ENCODE measurements around the gene SF3A2.
"Not testable (repeated sequence)": the region's sequence is repeated elsewhere in the genome, so short reads cannot be mapped to it uniquely, and the experiment has no call there.

The SF3A2 gene

GRCh38 chr19:2274931-2275535 is 38.4 kb downstream of the SF3A2 start:
- DNase-seq (ENCODE audit: low spot score) = peak; percentile 78

DNA sequence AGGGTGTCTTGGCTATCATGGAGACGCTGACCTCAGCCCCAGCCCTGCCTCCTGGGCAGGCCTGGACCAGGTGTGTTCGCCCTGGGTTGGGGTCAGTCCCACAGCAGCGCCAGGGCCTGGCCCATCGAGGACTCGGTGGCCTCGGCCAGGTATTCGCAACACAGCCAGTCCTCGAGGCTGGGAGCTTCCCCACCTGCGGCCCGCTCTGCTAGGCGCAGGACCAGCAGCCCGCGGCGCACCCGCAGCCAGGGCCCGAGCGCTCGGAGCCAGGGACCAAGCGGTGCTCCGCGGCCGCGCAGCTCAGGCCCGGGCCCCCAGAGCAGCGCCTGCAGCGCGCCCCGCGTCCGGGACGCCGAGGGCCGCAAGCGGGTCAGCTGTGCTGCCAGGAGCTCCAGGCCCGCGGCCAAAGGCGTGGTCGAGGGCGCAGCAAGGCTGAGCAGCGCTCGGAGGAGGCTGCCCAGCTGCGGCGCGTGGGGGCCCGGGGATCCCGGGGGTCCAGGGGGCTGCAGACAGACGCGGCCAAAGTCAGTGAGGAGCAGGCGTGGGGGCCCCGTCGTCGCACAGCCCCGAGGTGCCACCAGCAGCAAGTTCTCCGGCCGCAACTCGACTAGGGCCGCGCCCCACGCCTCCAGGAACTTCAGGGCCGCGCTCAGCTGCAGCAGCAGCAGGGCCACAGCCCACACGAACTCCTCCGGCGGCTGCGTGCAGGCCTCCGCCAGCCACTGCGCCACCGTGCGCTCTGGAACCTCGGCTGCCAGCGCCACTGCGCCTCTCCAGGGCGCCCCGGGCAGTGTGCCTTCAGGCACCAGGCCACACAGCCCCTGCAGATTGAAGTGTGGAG is 39.2 kb downstream of the SF3A2 start:
- no peak for DNase-seq (ENCODE audit: low spot score)

GRCh38 chr19:2276429-2276986 is 39.9 kb downstream of the SF3A2 start:
- no peak for DNase-seq (ENCODE audit: low spot score)

DNA sequence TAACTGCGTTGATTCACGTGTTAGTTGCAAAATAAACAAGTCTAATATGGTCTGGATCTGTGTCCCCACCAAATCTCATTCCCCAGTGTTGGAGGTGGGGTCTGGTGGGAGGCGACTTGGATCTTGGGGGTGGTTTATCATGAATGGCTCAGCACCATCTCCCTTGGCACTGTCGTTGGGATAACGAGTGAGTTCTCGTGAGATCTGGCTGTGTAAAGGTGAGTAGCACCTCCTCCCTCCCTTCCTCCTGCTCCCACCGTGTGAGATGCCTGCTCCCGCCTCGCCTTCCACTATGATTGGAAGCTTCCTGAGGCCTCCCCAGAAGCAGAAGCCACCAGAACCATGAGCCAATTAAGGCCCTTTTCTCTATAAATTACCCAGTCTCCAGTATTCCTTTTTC is 40.5 kb downstream of the SF3A2 start:
- DNase-seq (ENCODE audit: low spot score) = no peak

DNA sequence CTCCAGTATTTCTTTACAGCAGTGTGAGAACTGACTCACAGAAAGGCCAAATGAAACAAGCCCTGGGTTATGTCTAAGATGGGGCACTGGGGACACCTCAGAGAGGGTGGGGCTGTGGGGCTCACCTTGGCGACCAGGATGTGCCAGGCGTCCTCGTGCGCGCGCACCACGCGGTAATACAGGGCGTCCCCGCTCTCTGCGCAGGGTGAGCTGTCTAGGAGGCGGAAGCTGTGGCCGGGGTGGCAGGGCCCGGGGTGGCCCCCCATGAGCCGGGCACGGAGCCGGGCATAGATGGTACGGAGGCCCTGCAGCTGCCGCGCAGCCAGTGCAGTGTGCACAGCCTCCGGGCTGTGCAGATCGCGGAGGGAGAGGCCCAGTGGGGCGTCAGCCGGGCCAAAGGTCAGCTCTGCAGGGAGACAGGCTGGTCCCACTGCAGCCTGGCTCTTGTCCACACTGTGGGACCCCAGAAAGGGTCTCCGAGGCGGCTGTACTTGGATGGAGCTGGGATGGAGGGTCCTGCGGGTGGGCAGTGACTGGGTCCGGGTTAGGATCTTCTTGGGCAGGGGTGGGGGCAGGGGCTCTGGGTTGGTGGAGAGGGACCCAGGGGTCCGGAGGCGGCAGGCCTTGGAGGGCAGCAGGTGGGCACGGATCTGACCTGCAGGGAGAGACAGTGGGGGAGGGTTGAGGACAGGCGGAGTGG is 42.0 kb downstream of the SF3A2 start:
- no peak for DNase-seq (ENCODE audit: low spot score)

DNA sequence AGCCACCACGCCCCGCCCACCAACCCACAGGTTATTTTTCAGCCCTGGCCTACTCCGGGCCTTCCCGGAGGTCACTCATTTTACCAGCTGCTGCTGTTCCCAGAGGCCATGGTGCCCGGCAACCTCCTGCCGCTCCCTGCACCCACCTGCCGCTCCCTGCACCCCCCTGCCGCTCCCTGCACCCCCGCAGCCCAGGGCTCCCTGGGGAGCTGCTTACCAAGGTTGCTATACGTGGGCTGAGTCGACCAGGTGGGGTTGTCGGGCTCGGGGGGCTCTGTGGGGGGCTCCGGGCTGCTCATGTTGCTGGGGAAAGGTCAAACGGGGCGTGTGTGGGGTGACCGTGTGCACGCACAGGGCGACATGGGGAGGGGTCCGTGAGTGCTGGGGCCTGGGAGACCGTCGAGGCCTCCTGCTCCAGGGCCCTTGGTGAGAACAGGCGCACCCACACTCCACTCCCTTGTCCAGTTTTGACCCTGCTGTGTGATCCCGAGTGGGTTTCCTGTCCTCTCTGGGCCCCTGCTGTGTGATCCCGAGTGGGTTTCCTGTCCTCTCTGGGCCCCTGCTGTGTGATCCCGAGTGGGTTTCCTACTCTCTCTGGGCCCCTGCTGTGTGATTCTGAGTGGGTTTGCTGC is 44.1 kb downstream of the SF3A2 start:
- DNase-seq (ENCODE audit: low spot score) = no peak

GRCh38 chr19:2281265-2282061 is 44.8 kb downstream of the SF3A2 start:
- not testable (repeated sequence) for DNase-seq (ENCODE audit: low spot score)

DNA sequence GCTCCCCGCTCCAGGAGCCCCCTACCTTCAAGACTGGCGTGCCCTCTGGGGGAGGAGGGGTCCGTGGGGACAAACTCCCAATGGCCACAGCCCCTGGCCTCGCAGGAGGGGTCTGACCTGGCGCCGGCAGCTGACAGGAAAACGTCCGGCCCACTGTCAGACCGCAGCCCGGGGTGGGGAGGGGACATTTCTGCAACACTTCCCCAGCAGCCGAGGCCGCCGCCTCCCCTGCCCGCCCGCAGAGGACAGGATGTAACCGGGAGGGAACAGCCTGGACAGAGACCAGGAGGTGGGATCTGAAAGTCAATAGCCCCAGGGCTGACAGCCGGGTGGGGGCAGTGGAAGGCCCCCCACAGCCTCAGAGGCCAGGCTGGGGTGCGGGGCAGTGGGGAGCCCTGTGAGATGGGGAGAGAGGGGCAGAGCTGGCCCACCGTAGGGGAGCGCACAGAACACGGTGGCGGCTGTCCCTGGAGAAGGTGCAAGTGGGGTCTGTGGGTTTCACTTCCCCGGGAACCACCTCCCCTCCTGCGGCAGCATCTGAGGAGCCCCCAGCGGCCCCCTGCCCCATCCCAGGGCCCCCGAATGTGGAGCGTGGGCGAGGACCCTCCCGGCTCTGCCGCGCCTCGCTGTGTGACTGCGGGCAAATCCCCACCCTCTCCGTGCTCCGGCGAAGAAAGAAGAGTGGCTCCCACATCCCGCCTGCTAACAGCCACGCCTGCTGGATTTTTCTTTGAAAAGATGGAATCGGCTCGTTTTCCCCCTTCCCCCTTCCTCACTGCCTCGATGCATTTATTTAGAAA is 45.6 kb downstream of the SF3A2 start, which contains the start of gene PEAK3:
TSS of gene PEAK3 (minus strand) at position 114 of the 800 bp plus-strand sequence. CDS start 1,244 bp downstream, outside the sequence.
- peak; percentile 64 for DNase-seq (ENCODE audit: low spot score)

DNA sequence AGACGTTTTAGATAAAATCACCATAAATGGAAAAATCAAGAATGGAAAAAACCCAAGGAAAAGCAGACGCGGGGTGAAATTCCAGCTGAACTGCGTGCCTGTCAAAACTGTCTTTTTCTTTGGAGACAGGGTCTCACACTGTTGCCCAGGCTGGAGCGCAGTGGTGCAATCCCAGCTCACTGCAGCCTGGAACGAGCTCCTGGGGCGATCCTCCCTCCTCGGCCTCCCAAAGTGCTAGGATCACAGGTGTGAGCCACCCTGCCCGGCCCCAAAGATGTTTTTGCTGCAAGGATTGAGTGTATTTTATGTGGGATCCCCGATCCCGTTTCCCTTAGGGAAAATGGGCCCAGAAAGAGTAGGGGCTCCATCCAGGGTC is 46.2 kb downstream of the SF3A2 start:
- DNase-seq (ENCODE audit: low spot score) = no peak

DNA sequence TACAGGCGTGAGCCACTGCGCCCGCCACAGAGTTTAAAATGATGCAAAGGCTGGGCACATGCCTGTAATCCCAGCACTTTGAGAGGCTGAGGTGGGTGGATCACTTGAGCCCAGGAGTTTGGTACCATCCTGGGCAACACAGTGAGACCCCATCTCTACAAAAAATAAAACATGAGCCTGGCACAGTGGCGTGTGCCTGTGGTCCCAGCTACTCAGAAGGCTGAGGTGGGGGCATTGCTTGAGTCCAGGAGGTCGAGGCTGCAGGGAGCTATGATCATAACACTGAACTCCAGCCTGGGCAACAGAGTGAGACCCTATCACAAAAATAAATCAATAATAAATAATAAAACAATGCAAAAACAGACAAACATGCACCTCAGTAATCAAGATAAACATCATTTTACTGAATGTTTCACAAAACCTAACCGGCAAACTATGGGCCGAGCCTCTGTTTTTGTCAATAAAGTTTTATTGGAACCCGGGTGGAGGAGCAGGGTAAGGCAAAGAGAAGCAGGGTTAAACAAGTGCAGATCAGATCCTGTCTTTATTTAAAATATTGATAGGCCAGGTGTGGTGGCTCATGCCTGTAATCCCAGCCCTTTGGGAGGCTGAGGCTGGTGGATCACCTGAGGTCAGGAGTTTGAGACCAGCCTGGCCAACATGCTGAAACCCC is 47.3 kb downstream of the SF3A2 start:
- DNase-seq (ENCODE audit: low spot score) = no peak

GRCh38 chr19:2286402-2287140 is 49.9 kb downstream of the SF3A2 start:
- DNase-seq (ENCODE audit: low spot score) = no peak

DNA sequence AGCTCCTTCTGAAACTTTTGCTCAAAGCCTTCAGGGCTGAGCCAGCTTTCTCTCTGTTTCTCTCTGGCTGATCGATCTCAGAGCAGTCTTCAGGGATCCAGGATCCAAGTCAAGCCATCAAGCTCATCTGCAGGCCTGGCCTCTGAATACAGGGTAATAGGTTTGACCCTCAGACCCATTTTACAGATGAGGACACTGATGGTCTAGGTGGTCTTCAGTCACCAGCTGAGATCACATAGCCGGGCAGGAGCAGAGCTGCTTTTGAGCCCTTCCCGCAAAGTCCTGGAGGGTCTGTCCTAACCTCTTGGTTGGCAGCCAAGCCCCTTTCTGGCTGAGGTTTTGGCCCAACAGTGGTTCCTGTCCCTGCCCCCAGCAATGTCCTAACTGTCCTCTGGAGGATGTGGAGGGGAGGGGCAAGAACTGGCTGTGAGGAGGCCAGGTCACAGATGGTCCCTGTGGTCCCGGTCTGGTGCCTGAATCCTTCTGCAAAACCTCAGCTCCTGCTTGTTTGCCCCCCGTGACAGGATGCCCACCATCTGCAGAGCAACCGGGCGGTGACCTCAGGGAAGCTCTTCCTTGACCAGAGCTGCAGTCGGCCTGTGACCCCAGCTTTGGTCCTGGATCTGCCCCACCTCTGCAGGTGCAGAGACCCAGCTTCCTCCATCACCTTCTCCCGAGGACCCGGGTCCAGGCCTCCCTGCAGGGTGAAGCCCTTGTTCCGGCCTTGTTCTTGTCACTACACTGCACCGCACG is 51.1 kb downstream of the SF3A2 start:
- no peak for DNase-seq (ENCODE audit: low spot score)

DNA sequence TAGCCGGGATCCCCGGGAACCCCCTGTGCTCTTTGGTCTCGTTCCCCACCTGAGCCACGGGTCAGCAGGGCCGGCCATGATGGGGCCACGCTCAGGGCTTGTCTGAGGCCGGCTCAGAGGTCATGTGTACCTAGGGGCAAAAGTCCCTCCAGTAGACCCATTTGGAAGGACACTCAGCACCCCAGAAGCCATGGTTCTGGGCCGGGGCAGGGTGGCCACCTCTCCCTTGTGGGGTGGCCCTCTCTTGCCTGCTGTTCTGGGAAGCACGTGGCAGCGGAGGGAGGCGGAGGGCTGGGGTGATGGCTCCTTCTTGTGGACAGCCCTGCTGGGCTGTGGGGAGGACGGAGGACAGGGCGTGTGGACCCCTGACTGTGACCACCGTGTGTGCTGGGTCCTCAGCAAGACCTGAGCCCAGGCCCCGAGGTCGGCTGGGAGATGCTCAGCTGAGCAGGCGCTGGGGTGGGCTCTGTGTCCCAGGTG is 51.8 kb downstream of the SF3A2 start:
- DNase-seq (ENCODE audit: low spot score) = no peak

DNA sequence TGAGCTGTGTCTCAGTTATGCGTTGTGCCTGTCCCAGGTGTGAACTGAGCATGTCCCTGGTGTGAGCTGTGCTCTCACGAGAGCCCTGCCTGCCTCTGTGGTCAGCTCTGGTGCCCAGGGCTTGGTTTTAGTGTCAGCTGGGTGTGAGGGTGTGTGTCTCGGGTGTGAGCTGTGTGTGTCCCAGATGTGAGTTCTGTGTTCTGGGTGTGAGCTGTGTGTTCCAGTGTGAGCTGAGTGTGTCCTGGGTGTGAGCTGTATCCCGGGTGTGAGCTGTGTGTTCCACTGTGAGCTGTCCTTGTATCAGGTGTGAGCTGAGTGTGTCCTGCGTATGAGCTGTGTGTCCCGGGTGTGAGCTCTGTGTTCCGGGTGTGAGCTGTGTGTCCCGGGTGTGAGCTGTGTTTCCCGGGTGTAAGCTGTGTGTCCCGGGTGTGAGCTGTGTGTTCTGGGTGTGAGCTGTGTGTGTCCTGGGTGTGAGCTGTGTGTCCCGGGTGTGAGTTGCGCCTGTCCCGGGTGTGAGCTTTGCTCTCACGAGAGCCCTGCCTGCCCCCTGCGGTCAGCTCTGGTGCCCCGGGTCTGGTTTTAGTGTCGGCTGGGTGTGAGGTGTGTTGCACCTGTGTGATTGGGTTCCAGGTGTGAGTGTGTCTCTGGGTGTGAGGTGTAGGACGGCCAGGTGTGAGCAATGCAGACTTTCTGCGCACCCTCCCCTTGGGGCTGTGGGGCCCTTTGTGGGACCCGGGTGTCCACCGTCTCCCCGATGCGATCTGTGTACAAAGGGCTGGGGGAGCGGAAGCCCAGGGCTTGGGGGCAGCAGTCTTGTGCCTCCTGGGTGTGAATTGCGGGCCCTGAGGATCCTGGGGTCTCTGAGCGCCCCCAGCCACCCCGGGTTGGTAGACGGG is 52.4 kb downstream of the SF3A2 start:
- no peak for DNase-seq (ENCODE audit: low spot score)

- DNase-seq (ENCODE audit: low spot score) = no peak
Measured at GRCh38 chr19:2289714-2290435, 53.3 kb downstream of the SF3A2 start.

DNA sequence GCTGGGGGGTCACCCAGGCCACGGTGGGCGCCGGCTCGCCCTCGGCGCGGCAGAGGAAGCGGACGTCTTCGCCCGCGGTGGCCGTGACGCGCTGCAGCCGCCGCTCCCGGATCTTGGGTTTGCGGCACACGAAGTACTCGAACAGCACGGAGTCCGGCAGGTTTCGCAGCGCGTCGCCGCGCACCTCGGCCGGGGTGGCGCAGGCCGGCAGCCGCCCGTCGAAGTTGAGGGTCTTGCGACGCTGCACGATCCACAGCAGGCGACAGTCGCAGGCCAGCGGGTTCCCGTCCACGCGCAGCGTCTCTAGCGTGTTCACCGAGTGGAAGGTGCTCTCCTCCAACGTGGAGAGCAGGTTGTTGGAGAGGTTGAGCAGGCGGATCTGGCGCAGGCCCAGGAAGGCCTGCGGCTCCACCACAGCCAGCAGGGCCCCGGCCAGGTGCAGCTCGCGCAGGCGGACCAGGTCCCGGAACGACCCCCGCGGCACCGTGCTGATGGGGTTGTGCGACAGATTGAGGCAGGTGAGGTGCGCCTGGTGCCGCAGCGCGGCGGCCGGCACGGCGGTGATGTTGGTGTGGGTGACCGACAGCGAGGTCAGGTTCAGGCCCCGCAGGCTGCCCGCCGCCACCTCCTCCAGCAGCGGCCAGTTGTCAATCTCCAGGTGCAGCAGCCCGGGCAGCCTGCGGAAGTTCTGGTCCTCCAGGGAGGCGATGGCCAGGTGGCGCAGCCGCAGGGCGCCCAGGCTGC is 54.0 kb downstream of the SF3A2 start:
- DNase-seq (ENCODE audit: low spot score) = no peak
